Dendritic cell treated with granulocyte-macrophage colony-stimulating factor and Interleukin-4, amounts not matched to agents 40 ng/mL and 50 ng/mL, for 4 days (primary cell): ENCODE data around the gene FBXO11.

Experiments
- H3K27ac Mint-ChIP-seq: one replicate; pipeline ENCODE4 v1.8.0; 2022; ENCODE audit warnings: mild to moderate bottlenecking, mixed read lengths
- H3K27me3 Mint-ChIP-seq: one replicate; pipeline ENCODE4 v1.8.0; 2022; ENCODE audit warnings: mild to moderate bottlenecking, mixed read lengths
- H3K36me3 Mint-ChIP-seq: one replicate; pipeline ENCODE4 v1.8.0; 2022; ENCODE audit warnings: low read depth, mixed read lengths
- H3K4me1 Mint-ChIP-seq: one replicate; pipeline ENCODE4 v1.8.0; 2022; ENCODE audit warnings: low read depth, mixed read lengths
- H3K4me3 Mint-ChIP-seq: one replicate; pipeline ENCODE4 v1.8.0; 2022; ENCODE audit warnings: mild to moderate bottlenecking, moderate library complexity, mixed read lengths
- H3K9me3 Mint-ChIP-seq: one replicate; pipeline ENCODE4 v1.8.0; 2022; ENCODE audit warnings: mixed read lengths
- intact Hi-C: fragments of 100-400 bp; cut with micrococcal nuclease; formaldehyde crosslinking; loops from one replicate; pipeline ENCODE4 v1.15.0; 2022

The FBXO11 gene

DNA sequence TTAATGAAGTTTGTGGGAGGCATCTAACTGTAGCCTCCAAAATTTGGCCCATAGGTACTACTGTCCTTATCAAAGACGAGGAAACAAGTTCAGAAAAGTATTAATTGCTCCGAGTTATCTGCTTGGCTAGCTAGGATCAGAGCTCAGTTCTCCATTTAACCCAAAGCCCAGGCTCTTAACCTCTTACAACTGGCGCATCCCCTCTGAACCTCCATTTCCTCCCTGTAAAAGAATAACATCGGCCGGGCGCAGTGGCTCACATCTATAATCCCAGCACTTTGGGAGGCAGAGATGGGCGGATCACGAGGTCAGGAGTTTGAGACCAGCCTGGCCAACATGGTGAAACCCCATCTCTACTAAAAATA, 126.9 kb downstream of the FBXO11 start:
- peaks cover 10% of the 10 kb centered on the region for H3K36me3 Mint-ChIP-seq
- H3K27ac Mint-ChIP-seq: no peak overlapping the region
- intact Hi-C loops: no loop called here
- no peaks in the 10 kb centered on the region for H3K27me3 Mint-ChIP-seq
- no peaks in the 10 kb centered on the region for H3K9me3 Mint-ChIP-seq
- peaks cover 9% of the 10 kb centered on the region for H3K4me1 Mint-ChIP-seq
- H3K4me3 Mint-ChIP-seq: no peak overlapping the region

DNA sequence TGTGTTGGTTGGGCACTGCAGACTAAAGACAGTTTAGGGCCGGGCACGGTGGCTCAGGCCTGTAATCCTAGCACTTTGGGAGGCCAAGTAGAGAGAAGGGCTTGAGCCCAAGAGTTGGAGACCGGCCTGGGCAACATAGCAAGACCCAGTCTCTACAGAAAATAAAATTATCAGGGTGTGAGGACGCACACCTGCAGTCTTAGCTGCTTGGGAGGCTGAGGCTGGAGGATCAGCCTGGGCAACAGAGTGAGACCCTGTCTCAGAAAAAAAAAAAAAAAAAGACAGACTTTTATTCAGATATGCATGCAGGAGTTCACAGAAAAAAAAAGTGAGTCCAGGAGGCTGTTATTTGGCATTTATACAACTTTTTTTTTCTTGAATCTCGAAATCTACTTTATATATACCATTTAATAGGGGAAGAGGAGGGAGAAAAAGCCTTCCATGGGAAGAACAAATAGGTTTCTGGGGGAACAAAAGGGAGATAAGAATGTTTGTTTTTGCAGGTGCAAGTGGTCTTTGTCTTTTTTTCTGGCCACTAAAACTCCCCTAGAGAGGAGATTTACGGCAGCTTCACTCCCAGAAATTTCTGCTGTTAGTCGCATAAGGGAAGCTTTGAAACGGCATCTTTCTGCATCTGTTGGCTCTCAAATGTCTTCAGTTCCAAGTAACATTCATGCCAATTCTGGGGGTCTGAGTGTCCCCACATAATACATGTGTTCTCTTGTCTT, 127.4 kb downstream of the FBXO11 start:
- Mint-ChIP-seq H3K4me3 (no peak overlapping the region), H3K27ac (no peak overlapping the region), H3K4me1 (peaks cover 3% of the 10 kb centered on the region), H3K36me3 (peaks cover 10% of the 10 kb centered on the region), H3K27me3 (no peaks in the 10 kb centered on the region), H3K9me3 (no peaks in the 10 kb centered on the region)
- intact Hi-C loops: no loop called here

DNA sequence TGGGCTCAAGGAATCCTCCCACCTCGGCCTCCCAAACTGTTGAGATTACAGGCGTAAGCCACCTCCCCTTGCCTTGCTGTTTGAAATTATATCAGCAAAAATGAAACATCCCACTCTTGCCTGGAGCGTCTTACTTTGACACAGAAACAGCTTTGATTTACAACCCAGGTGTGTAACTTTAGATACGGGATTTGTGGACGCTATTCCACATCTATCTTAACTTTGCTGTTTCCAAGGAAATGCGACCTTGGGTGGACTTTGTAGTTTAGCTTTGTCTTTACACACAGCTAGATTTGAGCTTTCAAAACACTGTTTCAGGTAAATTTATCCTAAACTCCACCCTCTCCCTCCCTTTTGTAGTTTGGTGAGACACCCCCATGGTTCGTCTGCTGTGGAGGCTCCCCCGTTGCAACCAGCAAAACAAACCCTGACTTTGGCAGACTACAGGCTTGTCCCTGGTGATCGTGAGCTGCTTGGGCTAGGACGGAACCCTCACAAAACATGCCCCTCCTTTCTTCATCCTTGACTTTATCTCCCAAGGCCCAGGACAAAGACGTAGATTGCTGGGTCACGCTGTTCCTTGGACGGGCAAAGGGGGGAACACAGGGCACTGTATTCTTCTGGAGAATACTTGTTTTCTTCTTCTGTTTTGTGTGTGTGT, 128.9 kb downstream of the FBXO11 start:
- no peaks in the 10 kb centered on the region for H3K36me3 Mint-ChIP-seq
- no peaks in the 10 kb centered on the region for H3K9me3 Mint-ChIP-seq
- no peak overlapping the region for H3K27ac Mint-ChIP-seq
- intact Hi-C loops: no loop called here
- no peak overlapping the region for H3K4me3 Mint-ChIP-seq
- no peaks in the 10 kb centered on the region for H3K27me3 Mint-ChIP-seq
- no peaks in the 10 kb centered on the region for H3K4me1 Mint-ChIP-seq

DNA sequence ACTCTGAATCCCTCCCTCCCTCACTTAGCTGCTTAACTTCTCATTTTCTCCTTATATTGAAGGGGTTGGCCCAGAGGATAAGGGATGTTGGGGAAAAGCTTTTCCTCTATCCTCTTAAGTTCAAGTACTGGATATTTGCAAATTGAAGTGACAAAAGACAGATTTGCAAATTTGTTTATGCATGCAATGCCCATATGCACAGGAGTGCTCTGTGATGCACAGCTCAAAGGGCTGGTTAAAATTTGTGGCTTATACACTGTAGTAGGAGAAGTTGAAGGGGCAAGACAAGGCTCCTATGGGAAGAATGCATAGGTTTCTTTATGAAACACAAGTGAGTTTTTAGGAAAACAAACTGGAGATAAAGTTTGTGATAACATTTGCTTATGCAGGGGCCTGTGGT, 131.7 kb downstream of the FBXO11 start:
- Mint-ChIP-seq H3K9me3 (peaks cover 11% of the 10 kb centered on the region), H3K27me3 (no peaks in the 10 kb centered on the region), H3K4me1 (peaks cover 8% of the 10 kb centered on the region), H3K36me3 (peaks cover 5% of the 10 kb centered on the region), H3K27ac (no peak overlapping the region), H3K4me3 (no peak overlapping the region)
- intact Hi-C loops: no loop called here

DNA sequence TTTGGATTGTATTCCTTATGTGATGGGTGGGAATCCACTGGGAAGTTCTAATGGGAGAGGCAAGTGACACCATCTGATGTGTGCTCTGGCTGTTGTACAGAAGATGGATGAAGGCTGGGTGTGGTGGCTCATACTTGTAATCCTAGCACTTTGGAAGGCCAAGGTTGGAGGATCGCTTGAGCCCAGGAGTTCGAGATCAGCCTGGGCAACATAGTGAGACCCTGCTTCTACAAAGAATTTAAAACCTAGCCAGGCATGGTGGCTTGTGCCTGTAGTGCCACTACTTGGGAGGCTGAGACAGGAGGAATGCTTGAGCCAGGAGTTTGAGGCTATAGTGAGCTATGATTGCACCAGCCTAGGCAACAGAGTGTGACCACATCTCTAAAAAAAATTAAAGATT, 134.0 kb downstream of the FBXO11 start:
- peaks cover 5% of the 10 kb centered on the region for H3K36me3 Mint-ChIP-seq
- intact Hi-C loops: no loop called here
- H3K4me1 Mint-ChIP-seq: peaks cover 17% of the 10 kb centered on the region
- peaks cover 11% of the 10 kb centered on the region for H3K9me3 Mint-ChIP-seq
- H3K27ac Mint-ChIP-seq: no peak overlapping the region
- peaks cover 3% of the 10 kb centered on the region for H3K27me3 Mint-ChIP-seq
- no peak overlapping the region for H3K4me3 Mint-ChIP-seq

DNA sequence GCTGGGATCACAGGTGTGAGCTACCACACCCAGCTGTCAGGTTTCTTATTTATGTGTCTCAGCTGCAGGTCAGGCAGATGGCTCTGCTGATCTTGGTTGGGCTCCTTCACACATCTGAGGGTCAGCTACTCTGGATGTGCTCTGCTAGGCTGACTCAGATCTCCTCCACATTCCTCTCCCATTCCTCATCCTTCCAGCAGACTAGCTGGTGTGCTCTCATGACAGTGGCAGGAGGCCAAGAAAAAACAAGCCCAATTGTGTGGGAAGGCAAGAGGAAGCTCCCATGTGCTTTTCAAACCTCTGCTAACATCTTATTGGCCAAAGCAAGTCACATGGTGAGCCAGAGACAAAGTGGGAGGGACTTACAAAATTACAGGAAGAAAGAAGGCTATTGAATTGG, 135.1 kb downstream of the FBXO11 start:
- Mint-ChIP-seq H3K27ac (no peak overlapping the region), H3K4me1 (peaks cover 17% of the 10 kb centered on the region), H3K9me3 (peaks cover 11% of the 10 kb centered on the region), H3K27me3 (peaks cover 6% of the 10 kb centered on the region), H3K4me3 (no peak overlapping the region), H3K36me3 (peaks cover 5% of the 10 kb centered on the region)
- intact Hi-C loops: no loop called here

DNA sequence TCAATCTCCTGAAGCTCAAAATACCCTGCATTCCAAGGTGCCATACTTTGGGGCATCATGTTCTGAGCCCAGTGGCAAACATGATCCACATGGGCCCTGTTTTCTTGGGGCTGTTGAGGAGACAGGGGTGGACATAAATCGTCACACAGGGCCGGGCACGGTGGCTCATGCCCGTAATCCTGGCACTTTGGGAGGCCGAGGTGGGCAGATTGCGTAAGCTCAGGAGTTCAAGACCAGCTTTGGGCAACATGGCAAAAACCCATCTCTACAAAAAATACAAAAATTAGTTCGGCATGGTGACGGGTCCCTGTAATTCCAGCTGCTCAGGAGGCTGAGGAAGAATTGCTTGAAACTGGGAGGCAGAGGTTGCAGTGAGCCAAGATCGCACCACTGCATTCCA, 137.0 kb downstream of the FBXO11 start:
- Mint-ChIP-seq H3K27me3 (peaks cover 6% of the 10 kb centered on the region), H3K36me3 (peaks cover 5% of the 10 kb centered on the region), H3K9me3 (peaks cover 11% of the 10 kb centered on the region), H3K27ac (no peak overlapping the region), H3K4me1 (peaks cover 17% of the 10 kb centered on the region), H3K4me3 (no peak overlapping the region)
- intact Hi-C loops: loop anchor here (2.0 to 5.0 kb wide), 2 partner anchors 333 to 432 kb away; no protein-coding TSS in a partner anchor

DNA sequence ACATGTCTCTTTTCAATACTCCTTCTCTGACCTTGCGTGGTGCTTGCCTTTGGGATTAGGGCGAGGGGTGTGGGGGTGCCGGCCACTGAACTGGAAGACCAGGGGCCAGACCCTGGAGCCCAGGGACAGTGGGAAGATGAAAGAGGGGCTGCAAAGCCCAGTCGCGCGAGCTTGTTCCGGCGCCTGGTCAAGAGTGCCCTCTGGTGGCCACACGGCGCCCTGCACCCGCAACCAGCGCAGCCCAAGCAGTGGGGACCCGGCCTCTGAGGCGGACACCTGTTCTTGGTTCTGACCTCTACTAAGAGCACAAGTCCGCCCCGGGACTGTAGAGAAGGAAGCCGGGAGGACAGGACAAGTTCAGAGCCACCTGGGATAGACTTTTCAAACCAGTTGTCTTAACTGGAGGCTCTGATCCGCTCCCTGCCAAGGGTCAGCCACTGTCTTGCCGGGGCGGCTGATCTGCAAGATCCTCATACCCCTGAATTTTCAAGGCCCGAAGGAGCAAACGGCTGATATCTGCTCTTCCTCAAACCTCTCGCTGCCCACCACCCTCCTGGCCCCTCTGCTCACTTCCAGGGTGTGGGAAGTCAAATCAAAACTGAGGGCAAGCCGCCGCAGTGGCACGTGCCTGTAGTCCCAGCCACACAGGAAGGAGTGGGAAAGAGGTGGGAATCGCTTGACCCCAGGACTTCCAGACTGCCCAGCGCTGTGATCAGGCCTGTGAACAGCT, 138.3 kb downstream of the FBXO11 start:
- Mint-ChIP-seq H3K9me3 (peaks cover 11% of the 10 kb centered on the region), H3K4me3 (peak overlapping the region; percentile 6), H3K36me3 (peaks cover 5% of the 10 kb centered on the region), H3K27me3 (peaks cover 10% of the 10 kb centered on the region), H3K27ac (no peak overlapping the region), H3K4me1 (peaks cover 17% of the 10 kb centered on the region)
- intact Hi-C loops: loop anchor here (2.0 to 5.0 kb wide), 2 partner anchors 331 to 431 kb away; no protein-coding TSS in a partner anchor

DNA sequence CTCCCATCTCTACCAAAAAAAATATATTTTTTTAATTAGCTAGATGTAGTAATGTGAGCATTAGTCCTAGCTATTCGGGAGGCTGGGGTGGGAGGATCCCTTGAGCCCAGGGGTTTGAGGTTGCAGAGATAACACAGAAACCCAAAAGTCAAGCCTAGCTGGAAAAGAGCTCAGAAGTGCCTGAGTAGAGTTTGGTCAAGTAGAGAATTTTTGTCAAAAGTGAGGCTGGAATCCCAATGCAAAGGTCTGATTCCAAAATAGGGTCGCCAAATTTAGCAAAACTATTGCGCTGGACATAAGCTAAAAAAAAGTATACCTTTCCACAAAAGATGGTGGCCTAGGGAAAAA, 138.8 kb downstream of the FBXO11 start:
- peaks cover 10% of the 10 kb centered on the region for H3K27me3 Mint-ChIP-seq
- H3K4me1 Mint-ChIP-seq: peaks cover 19% of the 10 kb centered on the region
- peaks cover 11% of the 10 kb centered on the region for H3K9me3 Mint-ChIP-seq
- no peak overlapping the region for H3K4me3 Mint-ChIP-seq
- H3K27ac Mint-ChIP-seq: no peak overlapping the region
- peaks cover 5% of the 10 kb centered on the region for H3K36me3 Mint-ChIP-seq
- intact Hi-C loops: loop anchor here (5.0 kb wide), 1 partner anchor 430 kb away; no protein-coding TSS in a partner anchor

DNA sequence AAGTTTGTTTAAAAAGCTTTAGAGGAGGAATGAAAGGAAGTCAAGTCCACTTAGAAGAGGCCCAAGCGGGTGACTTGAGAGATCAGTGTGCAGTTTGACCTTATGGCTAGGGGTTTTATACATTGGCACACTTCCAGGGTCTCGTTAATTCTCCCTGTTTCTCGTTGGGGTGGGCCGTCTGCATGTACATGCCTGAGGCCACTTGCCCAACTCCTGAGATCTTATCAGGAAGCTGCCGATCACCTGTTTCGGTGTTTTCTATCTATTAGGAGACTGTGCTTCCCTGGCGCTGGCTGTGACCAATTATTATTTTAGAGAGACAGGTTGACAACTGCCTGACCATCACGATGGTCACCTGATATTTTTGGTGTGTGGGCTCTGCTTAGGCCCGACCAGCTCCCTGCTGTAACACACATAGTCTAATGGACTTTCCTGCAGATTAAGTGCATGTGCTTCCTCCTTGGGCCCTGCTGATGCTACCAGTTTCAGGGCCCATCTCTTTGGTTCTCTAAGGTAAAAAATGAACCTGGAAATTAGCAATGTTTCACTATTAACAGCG, 154.4 kb downstream of the FBXO11 start:
- intact Hi-C loops: no loop called here
- no peak overlapping the region for H3K4me3 Mint-ChIP-seq
- H3K36me3 Mint-ChIP-seq: no peaks in the 10 kb centered on the region
- H3K27me3 Mint-ChIP-seq: no peaks in the 10 kb centered on the region
- H3K27ac Mint-ChIP-seq: peak overlapping the region; percentile 20
- peaks cover 16% of the 10 kb centered on the region for H3K9me3 Mint-ChIP-seq
- H3K4me1 Mint-ChIP-seq: peaks cover 13% of the 10 kb centered on the region

DNA sequence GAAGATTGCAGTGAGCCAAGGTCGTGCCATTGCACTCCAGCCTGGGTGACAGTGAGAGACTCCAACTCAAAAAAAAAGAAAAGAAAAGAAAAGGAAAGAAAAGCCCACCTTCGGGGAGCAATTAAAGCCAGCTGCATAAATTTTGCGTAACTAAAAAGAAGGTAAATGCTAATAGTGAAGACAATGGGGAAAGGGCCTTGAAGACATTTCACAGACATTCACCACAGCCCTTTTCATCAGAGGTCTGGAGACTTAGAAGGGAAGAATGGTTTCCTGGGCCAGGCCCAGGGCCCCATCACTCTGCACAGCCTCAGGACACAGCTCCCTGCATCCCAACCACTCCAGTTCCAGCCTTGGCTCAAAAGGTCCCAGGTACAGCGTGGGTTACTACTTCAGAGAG, 158.4 kb downstream of the FBXO11 start:
- Mint-ChIP-seq H3K9me3 (peaks cover 22% of the 10 kb centered on the region), H3K27ac (no peak overlapping the region), H3K27me3 (peaks cover 8% of the 10 kb centered on the region), H3K4me3 (no peak overlapping the region), H3K4me1 (peaks cover 13% of the 10 kb centered on the region), H3K36me3 (no peaks in the 10 kb centered on the region)
- intact Hi-C loops: no loop called here

DNA sequence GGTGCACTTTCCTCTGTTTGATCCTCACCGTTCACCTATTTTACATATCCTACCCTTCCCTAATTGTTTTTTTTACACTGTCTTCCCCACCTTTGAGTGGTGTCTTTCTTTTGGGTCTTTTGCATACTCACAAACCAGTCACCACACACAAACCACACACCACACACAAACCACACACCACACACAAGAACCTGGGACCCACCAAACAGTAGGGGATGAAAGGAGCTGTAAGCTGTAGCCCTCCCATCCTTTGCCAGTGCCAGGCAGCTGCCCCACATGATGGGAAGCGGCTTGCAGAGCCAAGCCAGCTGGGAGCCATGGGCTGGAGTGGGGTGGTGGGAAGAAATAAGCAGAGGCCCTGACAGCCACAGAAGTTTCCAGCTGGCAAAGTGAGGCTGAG, 162.2 kb downstream of the FBXO11 start:
- no peak overlapping the region for H3K27ac Mint-ChIP-seq
- no peaks in the 10 kb centered on the region for H3K4me1 Mint-ChIP-seq
- H3K27me3 Mint-ChIP-seq: peaks cover 11% of the 10 kb centered on the region
- H3K9me3 Mint-ChIP-seq: peaks cover 22% of the 10 kb centered on the region
- H3K36me3 Mint-ChIP-seq: no peaks in the 10 kb centered on the region
- intact Hi-C loops: no loop called here
- no peak overlapping the region for H3K4me3 Mint-ChIP-seq

DNA sequence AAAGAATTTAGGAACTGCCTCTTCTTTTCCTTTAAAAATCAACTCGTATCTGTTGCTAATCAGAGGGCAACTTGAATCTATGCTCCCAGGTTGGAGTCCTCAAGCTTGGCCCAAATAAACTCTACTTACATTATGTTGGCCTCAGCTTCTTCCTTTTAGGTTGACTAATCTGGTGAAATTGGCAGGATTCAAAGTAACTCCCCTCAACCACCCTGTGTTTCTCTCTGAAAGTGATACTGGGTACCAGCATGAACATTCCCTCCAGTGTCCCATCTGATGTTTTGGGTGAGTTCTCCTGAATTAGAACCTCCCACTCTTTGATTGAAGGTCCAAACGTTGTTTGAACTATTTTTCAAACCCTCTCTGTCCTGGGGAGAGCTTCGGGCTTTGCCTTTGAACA, 164.7 kb downstream of the FBXO11 start:
- no peaks in the 10 kb centered on the region for H3K4me1 Mint-ChIP-seq
- intact Hi-C loops: no loop called here
- no peaks in the 10 kb centered on the region for H3K36me3 Mint-ChIP-seq
- H3K27ac Mint-ChIP-seq: no peak overlapping the region
- H3K4me3 Mint-ChIP-seq: no peak overlapping the region
- peaks cover 4% of the 10 kb centered on the region for H3K9me3 Mint-ChIP-seq
- peaks cover 11% of the 10 kb centered on the region for H3K27me3 Mint-ChIP-seq

DNA sequence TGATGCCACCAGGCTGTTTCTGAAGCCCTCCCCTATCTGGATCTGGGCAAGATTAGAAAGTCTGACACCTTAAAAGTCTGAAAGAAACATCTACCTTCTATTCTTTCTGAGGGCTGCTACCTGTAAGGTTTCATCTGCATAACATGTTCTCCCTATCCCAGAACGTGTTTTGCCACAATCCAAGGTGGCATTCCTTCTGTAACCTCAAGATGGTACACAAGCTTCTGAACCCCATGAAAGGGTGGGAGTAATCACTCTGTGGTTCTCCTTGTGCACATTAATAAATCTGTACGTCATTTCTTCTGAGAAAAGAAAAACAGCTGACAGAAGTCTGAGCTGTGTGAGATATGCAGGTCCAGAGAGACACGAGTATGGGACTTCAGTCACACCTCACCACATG, 165.2 kb downstream of the FBXO11 start:
- Mint-ChIP-seq H3K27me3 (peaks cover 11% of the 10 kb centered on the region), H3K4me1 (no peaks in the 10 kb centered on the region), H3K27ac (no peak overlapping the region), H3K4me3 (no peak overlapping the region), H3K36me3 (no peaks in the 10 kb centered on the region), H3K9me3 (no peaks in the 10 kb centered on the region)
- intact Hi-C loops: no loop called here
